HFF-Myc (cell line): ENCODE data around the gene GART.
"Not testable (repeated sequence)": the region's sequence is repeated elsewhere in the genome, so short reads cannot be mapped to it uniquely, and the experiment has no call there.

Experiments
- DNase-seq: peaks from one replicate; pipeline ENCODE4 v3.0.0-alpha.2; 2011; ENCODE audit warnings: low read depth; ENCODE audit errors: extremely low read depth
- H3K4me3 ChIP-seq: replicated peaks from 2 replicates; pipeline ENCODE4 v1.5.1; 2011; ENCODE audit warnings: low read depth, mild to moderate bottlenecking, control low read depth, low read length
- CTCF ChIP-seq: IDR thresholded peaks from 2 replicates; pipeline ENCODE4 v1.5.1; 2012; ENCODE audit warnings: mild to moderate bottlenecking, low read depth, low read length, control low read depth; ENCODE audit errors: missing control alignments

GART gene

GRCh38 chr21:33522297-33522952, 19.5 kb downstream of the GART start:
- TF ChIP-seq CTCF: no peak
- H3K4me3 ChIP-seq: no peak overlapping the region
- no peak for DNase-seq

- no peak for DNase-seq
- no peak for TF ChIP-seq CTCF
These were observed 23.0 kb downstream of the GART start for GRCh38 chr21:33518899-33519298.

GRCh38 chr21:33514229-33514628, 27.7 kb downstream of the GART start:
- TF ChIP-seq CTCF: no peak
- no peak overlapping the region for H3K4me3 ChIP-seq
- no peak for DNase-seq

More at GRCh38 chr21:33518899-33519298, 23.0 kb downstream of the GART start:
- no peak overlapping the region for H3K4me3 ChIP-seq

GRCh38 chr21:33512481-33512880, 29.4 kb downstream of the GART start:
- H3K4me3 ChIP-seq: no peak overlapping the region
- TF ChIP-seq CTCF: no peak
- no peak for DNase-seq

- TF ChIP-seq CTCF: no peak
- no peak for DNase-seq
- H3K4me3 ChIP-seq: no peak overlapping the region
These were observed 30.3 kb downstream of the GART start for GRCh38 chr21:33511639-33512038.

- no peak for TF ChIP-seq CTCF
- no peak for DNase-seq
- no peak overlapping the region for H3K4me3 ChIP-seq
These were observed 31.1 kb downstream of the GART start for GRCh38 chr21:33510826-33511225.

GRCh38 chr21:33507003-33507402, 34.9 kb downstream of the GART start:
- not testable (repeated sequence) for DNase-seq, H3K4me3 ChIP-seq
